Mesenchymal stem cell (in vitro differentiated cells and primary cell): ENCODE results near the gene VPS33B.

Source experiments
- DNase-seq: peaks from one replicate; pipeline ENCODE4 v3.0.0-alpha.2; 2013
- H2AFZ ChIP-seq: one replicate; pipeline ENCODE4 v1.6.1; 2013; ENCODE audit warnings: low read depth, mild to moderate bottlenecking, control low read depth, inconsistent platforms, low read length, moderate library complexity
- H2AK5ac ChIP-seq: 2 replicates; pipeline ENCODE4 v1.6.1; 2013; ENCODE audit warnings: low read length, moderate library complexity, mild to moderate bottlenecking, inconsistent platforms; ENCODE audit not compliant: severe bottlenecking
- H2BK120ac ChIP-seq: one replicate; pipeline ENCODE4 v1.6.1; 2013; ENCODE audit warnings: low read depth, mild to moderate bottlenecking, inconsistent platforms, low read length, moderate library complexity
- H2BK12ac ChIP-seq, 2 experiments: one replicate each; pipeline ENCODE4 v1.6.1; 2013; ENCODE audit warnings: inconsistent platforms in 2 of 2, low read length in 2 of 2, mild to moderate bottlenecking in 2 of 2, moderate library complexity in 2 of 2, control low read depth in 1 of 2
- H2BK15ac ChIP-seq: one replicate; pipeline ENCODE4 v1.6.1; 2013; ENCODE audit warnings: mild to moderate bottlenecking, low read depth, inconsistent platforms; ENCODE audit not compliant: poor library complexity, severe bottlenecking
- H2BK5ac ChIP-seq: 2 replicates; pipeline ENCODE4 v1.6.1; 2013; ENCODE audit warnings: low read depth, mild to moderate bottlenecking, low read length, control low read depth, inconsistent platforms; ENCODE audit not compliant: poor library complexity, severe bottlenecking
- H3K14ac ChIP-seq, 2 experiments: one replicate each; pipeline ENCODE4 v1.6.1; 2013; ENCODE audit warnings: inconsistent platforms in 2 of 2, low read length in 2 of 2, control low read depth in 1 of 2, mild to moderate bottlenecking in 1 of 2, moderate library complexity in 1 of 2
- H3K18ac ChIP-seq, 2 experiments: one replicate each; pipeline ENCODE4 v1.6.1; 2013; ENCODE audit warnings: inconsistent platforms in 2 of 2, low read length in 2 of 2, control low read depth in 1 of 2, low read depth in 1 of 2, mild to moderate bottlenecking in 1 of 2
- H3K23ac ChIP-seq, 2 experiments: one replicate each; pipeline ENCODE4 v1.6.1; 2013; ENCODE audit warnings: inconsistent platforms in 2 of 2, low read length in 2 of 2, mild to moderate bottlenecking in 2 of 2, moderate library complexity in 2 of 2, control low read depth in 1 of 2
- H3K27ac ChIP-seq: 2 replicates; pipeline ENCODE4 v1.5.1; 2013; ENCODE audit warnings: mild to moderate bottlenecking, moderate library complexity, low read length, control low read depth, inconsistent platforms; ENCODE audit not compliant: poor library complexity, severe bottlenecking
- H3K27me3 ChIP-seq, 2 experiments: 2 replicates each; pipeline versions ENCODE4 v1.6.1 to v1.7.0; 2013; ENCODE audit warnings: low read length in 2 of 2, mild to moderate bottlenecking in 2 of 2, moderate library complexity in 2 of 2, control low read depth in 1 of 2, inconsistent platforms in 1 of 2; ENCODE audit not compliant: control insufficient read depth in 1 of 2, insufficient read depth in 1 of 2
- H3K36me3 ChIP-seq, 2 experiments: 2 replicates each; pipeline versions ENCODE4 v1.6.1 to v1.7.0; 2013; ENCODE audit warnings: low read length in 2 of 2, control low read depth in 1 of 2, inconsistent platforms in 1 of 2, low read depth in 1 of 2, mild to moderate bottlenecking in 1 of 2; ENCODE audit not compliant: insufficient read depth in 2 of 2, control insufficient read depth in 1 of 2
- H3K4ac ChIP-seq, 2 experiments: one replicate each; pipeline ENCODE4 v1.6.1; 2013; ENCODE audit warnings: inconsistent platforms in 2 of 2, low read length in 2 of 2, mild to moderate bottlenecking in 2 of 2, moderate library complexity in 2 of 2, control low read depth in 1 of 2, low read depth in 1 of 2
- H3K4me1 ChIP-seq: 2 replicates; pipeline ENCODE4 v1.6.1; 2013; ENCODE audit warnings: low read depth, low read length, control low read depth; ENCODE audit not compliant: control insufficient read depth, insufficient read depth
- H3K4me2 ChIP-seq: 2 replicates; pipeline ENCODE4 v1.6.1; 2013; ENCODE audit warnings: low read length, mild to moderate bottlenecking, inconsistent platforms; ENCODE audit not compliant: poor library complexity, severe bottlenecking
- H3K4me3 ChIP-seq, 2 experiments: 2 replicates each; pipeline versions ENCODE4 v1.5.1 to v1.7.0; 2013; ENCODE audit warnings: low read length in 2 of 2, mild to moderate bottlenecking in 2 of 2, control low read depth in 1 of 2, low read depth in 1 of 2; ENCODE audit not compliant: insufficient read depth in 1 of 2
- H3K79me1 ChIP-seq: replicated peaks from 2 replicates; pipeline ENCODE4 v1.6.1; 2013; ENCODE audit warnings: mild to moderate bottlenecking, control low read depth, low read length, inconsistent platforms; ENCODE audit not compliant: poor library complexity, severe bottlenecking
- H3K9ac ChIP-seq: 2 replicates; pipeline ENCODE4 v1.7.0; 2013; ENCODE audit warnings: mild to moderate bottlenecking, low read length, moderate library complexity
- H3K9me3 ChIP-seq: 2 replicates; pipeline ENCODE4 v1.7.0; 2013; ENCODE audit warnings: mild to moderate bottlenecking, low read length; ENCODE audit not compliant: control insufficient read depth
- H4K8ac ChIP-seq: one replicate; pipeline ENCODE4 v1.6.1; 2013; ENCODE audit warnings: inconsistent platforms, mild to moderate bottlenecking, low read length, moderate library complexity
- H4K91ac ChIP-seq: one replicate; pipeline ENCODE4 v1.6.1; 2013; ENCODE audit warnings: mild to moderate bottlenecking, low read length, inconsistent platforms
- WGBS: methylation state at CpG from one replicate; pipeline ENCODE4 v1.1.7; 2013; ENCODE audit warnings: mixed read lengths; 5-methylcytosine and 5-hydroxymethylcytosine counted together

The VPS33B gene

DNA sequence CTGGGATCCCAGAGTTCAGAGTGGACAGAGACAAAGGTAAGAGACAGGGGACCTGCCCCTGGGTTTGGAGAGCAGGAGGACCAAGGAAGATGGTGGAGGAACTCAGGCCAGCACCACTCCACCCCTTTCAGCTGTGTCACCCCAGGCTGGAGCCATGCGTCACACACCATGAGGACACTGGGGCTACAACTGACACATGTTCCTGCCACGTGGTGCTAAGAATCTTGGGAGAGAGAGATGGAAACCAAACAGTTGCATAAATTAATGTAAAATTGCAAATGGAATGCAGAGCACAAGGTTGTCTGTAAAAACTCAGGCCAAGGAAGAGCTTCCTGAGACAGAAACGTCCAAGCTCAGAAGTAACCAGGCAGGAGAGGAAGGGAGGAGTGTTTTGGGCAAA, 22.7 kb upstream of the VPS33B start:
- Histone ChIP-seq H3K18ac (no peak overlapping the region), H3K36me3 (no peaks in the 10 kb centered on the region), H2BK5ac (no peak overlapping the region), H2AFZ (no peak overlapping the region), H2BK12ac (no peak overlapping the region), H3K23ac (no peak overlapping the region), H3K4me1 (no peaks in the 10 kb centered on the region), H3K14ac (no peak overlapping the region), H2BK120ac (no peak overlapping the region), H2AK5ac (no peak overlapping the region), H3K4me3 (no peak overlapping the region), H3K79me1 (no peaks in the 10 kb centered on the region), H3K9ac (no peak overlapping the region), H3K27ac (no peak overlapping the region), H3K9me3 (no peaks in the 10 kb centered on the region), H2BK15ac (no peak overlapping the region), H4K91ac (no peak overlapping the region), H3K27me3 (peaks cover 9 to 10% of the 10 kb centered on the region in 2 experiments), H3K4ac (no peak overlapping the region), H3K4me2 (no peak overlapping the region), H4K8ac (no peak overlapping the region)
- 64% methylated on average over 3 of the region's 3 CpGs for WGBS
- no peak for DNase-seq

DNA sequence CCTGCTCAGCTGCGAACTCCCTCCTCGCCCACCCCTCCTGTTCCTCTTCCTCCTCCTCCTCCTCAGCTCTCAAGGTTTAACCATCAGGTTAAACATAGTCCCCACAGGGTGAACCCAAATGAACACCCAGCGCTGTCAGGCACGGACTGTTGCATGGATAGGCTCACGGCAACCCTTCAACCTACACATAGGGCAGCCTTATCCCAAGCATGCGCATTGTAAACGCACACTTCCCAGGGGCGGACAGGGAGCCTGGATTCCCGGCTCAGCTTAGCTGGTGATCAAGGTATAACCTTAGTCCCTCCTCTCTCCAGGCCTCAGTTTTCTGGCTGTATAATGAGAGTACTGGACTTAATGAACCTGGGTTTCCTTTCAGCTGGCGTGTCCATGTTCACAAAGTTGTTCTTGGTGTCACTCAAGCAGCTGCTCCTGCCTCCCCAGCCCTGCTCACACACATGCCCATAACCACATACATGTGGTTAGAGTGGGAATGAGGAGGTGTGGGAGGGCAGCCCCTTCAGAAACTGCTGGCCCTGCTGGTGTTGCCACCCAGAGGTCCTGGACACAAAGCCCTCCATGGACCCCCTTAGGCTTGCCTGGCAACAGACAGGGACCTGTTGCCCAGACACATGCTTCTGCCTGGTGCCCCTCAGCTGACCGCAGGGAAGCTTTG, 20.9 kb upstream of the VPS33B start:
- Histone ChIP-seq H4K8ac (no peak overlapping the region), H3K18ac (no peak overlapping the region), H3K79me1 (no peaks in the 10 kb centered on the region), H3K4ac (no peak overlapping the region), H2AFZ (no peak overlapping the region), H3K27ac (no peak overlapping the region), H3K9me3 (no peaks in the 10 kb centered on the region), H2BK15ac (no peak overlapping the region), H2BK12ac (no peak overlapping the region), H3K4me1 (no peaks in the 10 kb centered on the region), H2AK5ac (no peak overlapping the region), H2BK120ac (no peak overlapping the region), H3K4me3 (no peak overlapping the region), H3K9ac (no peak overlapping the region), H3K23ac (no peak overlapping the region), H3K27me3 (peaks cover 8 to 10% of the 10 kb centered on the region in 2 experiments), H4K91ac (no peak overlapping the region), H3K14ac (peak overlapping the region in 1 of 2 experiments; percentile 30), H2BK5ac (no peak overlapping the region), H3K36me3 (no peaks in the 10 kb centered on the region), H3K4me2 (no peak overlapping the region)
- WGBS: 80% methylated on average over 10 of the region's 11 CpGs
- no peak for DNase-seq

DNA sequence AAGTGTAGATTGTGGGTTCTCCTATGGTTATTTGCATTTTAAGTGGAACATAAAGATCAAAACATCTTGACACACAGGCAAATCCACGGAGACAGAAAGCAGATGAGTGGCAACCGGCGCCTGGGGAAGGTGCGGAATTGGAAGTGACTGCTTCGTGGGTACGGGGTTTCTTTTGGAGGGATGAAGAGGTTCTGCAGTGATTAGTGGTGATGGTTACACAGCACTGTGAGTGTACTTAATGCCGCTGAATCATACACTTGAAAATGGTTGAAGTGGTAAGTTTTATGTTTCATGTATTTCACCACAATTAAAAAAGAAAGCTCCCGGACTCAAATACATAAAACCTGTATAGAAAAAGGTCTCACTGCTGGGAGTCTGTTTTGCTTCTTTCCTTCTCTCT, 18.5 kb upstream of the VPS33B start:
- WGBS: 79% methylated on average over 7 of the region's 8 CpGs
- H3K27me3 ChIP-seq: peaks cover 11 to 17% of the 10 kb centered on the region in 2 experiments
- no peaks in the 10 kb centered on the region for H3K79me1 ChIP-seq
- no peak overlapping the region for H2BK12ac ChIP-seq
- H2BK15ac ChIP-seq: no peak overlapping the region
- no peak overlapping the region for H4K8ac ChIP-seq
- no peak overlapping the region for H2AK5ac ChIP-seq
- no peak overlapping the region for H3K23ac ChIP-seq
- H3K4ac ChIP-seq: no peak overlapping the region
- no peak for DNase-seq
- no peak overlapping the region for H2BK5ac ChIP-seq
- H3K4me1 ChIP-seq: no peaks in the 10 kb centered on the region
- no peak overlapping the region for H3K27ac ChIP-seq
- no peak overlapping the region for H3K9ac ChIP-seq
- H3K4me2 ChIP-seq: no peak overlapping the region
- H3K9me3 ChIP-seq: no peaks in the 10 kb centered on the region
- H3K36me3 ChIP-seq: no peaks in the 10 kb centered on the region
- no peak overlapping the region for H3K4me3 ChIP-seq
- H2AFZ ChIP-seq: no peak overlapping the region
- H3K14ac ChIP-seq: no peak overlapping the region
- no peak overlapping the region for H2BK120ac ChIP-seq
- no peak overlapping the region for H3K18ac ChIP-seq
- H4K91ac ChIP-seq: no peak overlapping the region

DNA sequence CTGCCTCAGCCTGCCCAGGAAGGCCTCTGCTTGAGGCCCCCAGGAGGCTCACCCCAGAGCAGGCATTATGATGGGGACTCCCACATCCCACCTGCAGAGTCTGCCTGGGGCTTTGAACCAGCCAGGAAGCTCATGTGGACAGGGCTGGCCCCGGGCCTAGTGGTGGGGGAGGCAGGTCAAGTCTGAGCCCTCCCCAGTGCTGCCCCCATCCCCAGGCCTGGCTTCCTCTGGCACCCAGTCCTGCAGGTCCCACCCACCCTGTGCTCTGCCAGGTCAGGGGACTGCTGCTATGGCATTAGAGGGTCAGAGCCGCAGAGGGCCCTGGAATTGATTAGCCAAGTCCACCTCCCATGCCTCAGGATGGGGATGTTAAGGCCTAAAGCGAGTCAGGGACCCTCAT, 17.6 kb upstream of the VPS33B start:
- H3K4me2 ChIP-seq: no peak overlapping the region
- no peak for DNase-seq
- no peaks in the 10 kb centered on the region for H3K4me1 ChIP-seq
- no peak overlapping the region for H2BK5ac ChIP-seq
- H3K23ac ChIP-seq: no peak overlapping the region
- no peak overlapping the region for H3K14ac ChIP-seq
- no peak overlapping the region for H3K27ac ChIP-seq
- no peak overlapping the region for H2BK12ac ChIP-seq
- H3K9me3 ChIP-seq: no peaks in the 10 kb centered on the region
- H3K9ac ChIP-seq: no peak overlapping the region
- H2BK15ac ChIP-seq: no peak overlapping the region
- H3K4me3 ChIP-seq: no peak overlapping the region
- no peak overlapping the region for H2BK120ac ChIP-seq
- no peak overlapping the region for H4K8ac ChIP-seq
- peaks cover 16 to 20% of the 10 kb centered on the region in 2 experiments for H3K27me3 ChIP-seq
- H2AK5ac ChIP-seq: no peak overlapping the region
- WGBS: 43% methylated on average over 3 of the region's 3 CpGs
- H2AFZ ChIP-seq: no peak overlapping the region
- no peak overlapping the region for H3K4ac ChIP-seq
- no peaks in the 10 kb centered on the region for H3K36me3 ChIP-seq
- H4K91ac ChIP-seq: no peak overlapping the region
- no peaks in the 10 kb centered on the region for H3K79me1 ChIP-seq
- no peak overlapping the region for H3K18ac ChIP-seq
